ENCODE measurements around the gene NDOR1.

- TF ChIP-seq CTCF (IDR thresholded peaks at IDR 0.05) (no peak), POLR2AphosphoS5 (IDR thresholded peaks at IDR 0.05) (no peak)
Observed at GRCh38 chr9:137212520-137212919, 7.0 kb downstream of the NDOR1 start.

All from esophagus muscularis mucosa (tissue), 3 donors.